CD14-positive monocyte (primary cell): ENCODE results near the gene LY6G5B. TPM values are rescaled to one million over a fixed set of nuclear protein-coding genes. Genes with fewer than 3 reads are reported as not detected.

ENCODE experiments used
- DNase-seq, 3 donors: peaks; one replicate each; pipeline ENCODE4 v3.0.0-alpha.2; 2011 to 2022
- H2AFZ ChIP-seq: 2 replicates; pipeline ENCODE4 v1.6.0; 2012; ENCODE audit warnings: mild to moderate bottlenecking, low read depth, low read length, inconsistent platforms; ENCODE audit not compliant: insufficient read depth, poor library complexity, severe bottlenecking
- H3K27ac ChIP-seq, 2 donors: 1 replicate in 1 of 2; 2 replicates in 1 of 2; pipeline ENCODE4 v1.5.1; 2012 to 2013; ENCODE audit warnings: low read length in 2 of 2, control low read depth in 1 of 2, inconsistent platforms in 1 of 2, low read depth in 1 of 2, mild to moderate bottlenecking in 1 of 2
- H3K27me3 ChIP-seq, 2 donors: one replicate each; pipeline versions ENCODE4 v1.6.0 to v1.6.1; 2011 to 2013; ENCODE audit warnings: low read length in 2 of 2; ENCODE audit not compliant: control insufficient read depth in 2 of 2, insufficient read depth in 2 of 2
- H3K36me3 ChIP-seq, 2 donors: replicated peaks in 1 of 2; 1 replicate in 1 of 2; 2 replicates in 1 of 2; pipeline versions ENCODE4 v1.5.1 to v1.6.1; 2012 to 2013; ENCODE audit warnings: low read length in 2 of 2, control low read depth in 1 of 2, inconsistent platforms in 1 of 2, mild to moderate bottlenecking in 1 of 2; ENCODE audit not compliant: insufficient read depth in 2 of 2, control insufficient read depth in 1 of 2
- H3K4me1 ChIP-seq, 2 donors: 1 replicate in 1 of 2; 2 replicates in 1 of 2; pipeline versions ENCODE4 v1.5.1 to v1.6.1; 2012 to 2013; ENCODE audit warnings: low read length in 2 of 2, control low read depth in 1 of 2, inconsistent platforms in 1 of 2, mild to moderate bottlenecking in 1 of 2, moderate library complexity in 1 of 2; ENCODE audit not compliant: insufficient read depth in 2 of 2, control insufficient read depth in 1 of 2
- H3K4me2 ChIP-seq: replicated peaks from 2 replicates; pipeline ENCODE3; 2012; ENCODE audit warnings: low read length, moderate library complexity, mild to moderate bottlenecking; ENCODE audit not compliant: poor library complexity, severe bottlenecking; ENCODE audit errors: extremely low read depth
- H3K4me3 ChIP-seq, 3 experiments: fragments of 200-600 bp in 1 of 3; sonication (generic) in 1 of 3; replicated peaks in 1 of 3; 1 replicate in 2 of 3; 2 replicates in 1 of 3; pipeline ENCODE4 v1.5.1; 2011 to 2013; ENCODE audit warnings: low read length in 3 of 3, mild to moderate bottlenecking in 3 of 3, control low read depth in 2 of 3, low read depth in 2 of 3, inconsistent platforms in 1 of 3, moderate library complexity in 1 of 3
- H3K79me2 ChIP-seq: 2 replicates; pipeline ENCODE4 v1.6.0; 2012; ENCODE audit warnings: mild to moderate bottlenecking, control low read depth, inconsistent platforms, low read length, moderate library complexity; ENCODE audit not compliant: insufficient read depth
- H3K9ac ChIP-seq: 2 replicates; pipeline ENCODE4 v1.6.0; 2017; ENCODE audit warnings: low read length, mild to moderate bottlenecking; ENCODE audit not compliant: insufficient read depth, poor library complexity, severe bottlenecking
- H3K9me3 ChIP-seq, 2 donors: replicated peaks in 1 of 2; 1 replicate in 1 of 2; 2 replicates in 1 of 2; pipeline versions ENCODE4 v1.5.1 to v1.6.1; 2012 to 2013; ENCODE audit warnings: low read length in 2 of 2, control low read depth in 1 of 2; ENCODE audit not compliant: control insufficient read depth in 1 of 2, insufficient read depth in 1 of 2
- H4K20me1 ChIP-seq: 2 replicates; pipeline ENCODE4 v1.6.0; 2012; ENCODE audit warnings: mild to moderate bottlenecking, low read length, control low read depth, moderate library complexity; ENCODE audit not compliant: insufficient read depth
- H3K27ac Mint-ChIP-seq, 7 donors: one replicate each; pipeline ENCODE4 v1.8.0; 2020; ENCODE audit warnings: mild to moderate bottlenecking in 7 of 7, mixed read lengths in 7 of 7, moderate library complexity in 6 of 7, inconsistent platforms in 2 of 7
- H3K27me3 Mint-ChIP-seq, 3 donors: one replicate each; pipeline ENCODE4 v1.8.0; 2021 to 2022; ENCODE audit warnings: low read depth in 3 of 3, mild to moderate bottlenecking in 3 of 3, mixed read lengths in 3 of 3, moderate library complexity in 3 of 3, inconsistent platforms in 1 of 3
- H3K36me3 Mint-ChIP-seq, 2 donors: one replicate each; pipeline ENCODE4 v1.8.0; 2020; ENCODE audit warnings: mixed read lengths in 2 of 2, inconsistent platforms in 1 of 2, mild to moderate bottlenecking in 1 of 2
- H3K4me1 Mint-ChIP-seq: one replicate; pipeline ENCODE4 v1.8.0; 2020; ENCODE audit warnings: mild to moderate bottlenecking, mixed read lengths
- H3K4me3 Mint-ChIP-seq, 2 donors: one replicate each; pipeline ENCODE4 v1.8.0; 2020; ENCODE audit warnings: mild to moderate bottlenecking in 2 of 2, mixed read lengths in 2 of 2, moderate library complexity in 1 of 2
- H3K9me3 Mint-ChIP-seq, 7 donors: one replicate each; pipeline ENCODE4 v1.8.0; 2020 to 2022; ENCODE audit warnings: mixed read lengths in 7 of 7, mild to moderate bottlenecking in 6 of 7, moderate library complexity in 6 of 7, inconsistent platforms in 2 of 7
- CTCF ChIP-seq: fragments of 200-600 bp; IDR thresholded peaks from one replicate; pipeline ENCODE4 v1.8.0; 2022; ENCODE audit warnings: antibody characterized with exemption, mild to moderate bottlenecking
- WGBS: methylation state at CpG from one replicate; pipeline ENCODE4 v1.1.5; 2013; ENCODE audit warnings: missing lambda C conversion rate; ENCODE audit not compliant: insufficient coverage; 5-methylcytosine and 5-hydroxymethylcytosine counted together
- intact Hi-C, 2 donors: fragments of 100-400 bp; cut with micrococcal nuclease; formaldehyde crosslinking; loops; one replicate each; pipeline versions ENCODE4 v1.15.0 to v1.15.1; 2023
- polyA plus RNA-seq, 3 donors: library from polyadenylated mRNA; depleted of rRNA in 1 of 3; unstranded in 2 of 3; stranded (reverse) in 1 of 3; fragments of 300-500 nt in 2 of 3; fragments of >200 nt in 1 of 3; fragmentation: Illumina TruSeq in 2 of 3; gene quantifications; 1 replicate in 2 of 3; 2 replicates in 1 of 3; pipeline ENCODE4 v1.2.3, GENCODE V29; 2012 to 2021

Gene LY6G5B
- polyA plus RNA-seq, 3 donors = 0.17 to 55.1 TPM; not detected in 1

- H3K27ac ChIP-seq = no peak overlapping the region
- no peaks in the 10 kb centered on the region for H3K9me3 ChIP-seq
- H3K9ac ChIP-seq = no peak overlapping the region
- H3K4me1 Mint-ChIP-seq = no peaks in the 10 kb centered on the region
- no peaks in the 10 kb centered on the region for H3K27me3 ChIP-seq
- H2AFZ ChIP-seq = no peak overlapping the region
- TF ChIP-seq CTCF = no peak
- H3K36me3 Mint-ChIP-seq = peaks cover 89 to 97% of the 10 kb centered on the region in 2 donors
- DNase-seq = no peak
- no peaks in the 10 kb centered on the region for H3K4me1 ChIP-seq
- H3K9me3 Mint-ChIP-seq = no peaks in the 10 kb centered on the region
- H4K20me1 ChIP-seq = peaks cover 94% of the 10 kb centered on the region
- H3K4me3 Mint-ChIP-seq = no peak overlapping the region
- H3K27ac Mint-ChIP-seq = peak overlapping the region in 3 of 7 donors; percentile 1 to 74 (median 27)
- no peak overlapping the region for H3K4me2 ChIP-seq
- no peak overlapping the region for H3K4me3 ChIP-seq
- intact Hi-C loops = no loop called here
- peaks cover 26% of the 10 kb centered on the region for H3K79me2 ChIP-seq
- H3K27me3 Mint-ChIP-seq = no peaks in the 10 kb centered on the region
- WGBS = no CpG with 5 or more reads among the region's 3 CpGs
- peaks cover 94 to 99% of the 10 kb centered on the region in 2 donors for H3K36me3 ChIP-seq
Measured at GRCh38 chr6:31634131-31634530, 35.6 kb upstream of the LY6G5B start.

- no peaks in the 10 kb centered on the region for H3K9me3 ChIP-seq
Measured at GRCh38 chr6:31634969-31635575, 34.7 kb upstream of the LY6G5B start.

More at GRCh38 chr6:31634969-31635575, 34.7 kb upstream of the LY6G5B start:
- Histone ChIP-seq H3K4me2 (no peak overlapping the region), H3K9ac (no peak overlapping the region), H3K27ac (no peak overlapping the region), H2AFZ (no peak overlapping the region), H3K27me3 (no peaks in the 10 kb centered on the region), H4K20me1 (peaks cover 95% of the 10 kb centered on the region), H3K4me1 (no peaks in the 10 kb centered on the region), H3K79me2 (peaks cover 26% of the 10 kb centered on the region), H3K36me3 (peaks cover 96 to 99% of the 10 kb centered on the region in 2 donors), H3K4me3 (no peak overlapping the region)
- no peaks in the 10 kb centered on the region for H3K27me3 Mint-ChIP-seq
- no peaks in the 10 kb centered on the region for H3K9me3 Mint-ChIP-seq
- H3K4me1 Mint-ChIP-seq = no peaks in the 10 kb centered on the region
- intact Hi-C loops = no loop called here
- H3K4me3 Mint-ChIP-seq = no peak overlapping the region
- no peak for DNase-seq
- 86% methylated on average over 10 of the region's 11 CpGs for WGBS
- peak overlapping the region in 3 of 7 donors; percentile 49 to 69 (median 57) for H3K27ac Mint-ChIP-seq
- peaks cover 88 to 97% of the 10 kb centered on the region in 2 donors for H3K36me3 Mint-ChIP-seq
- TF ChIP-seq CTCF = no peak
